Measurements from ENCODE around the gene NEDD4L. TPM values are rescaled to one million over a fixed set of nuclear protein-coding genes. Genes with fewer than 3 reads are reported as not detected.

NEDD4L gene
- total RNA-seq, 1 donor from 2014 or later, result 32.6 TPM

GRCh38 chr18:58254873-58255511 is 211.0 kb downstream of the NEDD4L start:
- TF ChIP-seq CTCF (IDR thresholded peaks at IDR 0.05), result no peak
- DNase-seq (no peak), ATAC-seq (ENCODE audit: low read depth) (no peak)
- CTCF ChIA-PET, result no interaction called here
- POLR2A ChIA-PET, result no interaction called here
- peaks cover 10% of the 10 kb centered on the region for H3K4me1 Mint-ChIP-seq
- H3K27ac Mint-ChIP-seq, result no peak overlapping the region
- intact Hi-C loops (cut with micrococcal nuclease), result no loop called here
- H3K27me3 Mint-ChIP-seq, result no peaks in the 10 kb centered on the region
- H3K4me3 Mint-ChIP-seq, result no peak overlapping the region
- peaks cover 16% of the 10 kb centered on the region for H3K36me3 Mint-ChIP-seq (ENCODE audit: low read depth)
- no peaks in the 10 kb centered on the region for H3K9me3 Mint-ChIP-seq

GRCh38 chr18:58255701-58256311 is 211.8 kb downstream of the NEDD4L start:
- H3K4me1 Mint-ChIP-seq, result peaks cover 10% of the 10 kb centered on the region
- no peak overlapping the region for H3K27ac Mint-ChIP-seq
- CTCF ChIA-PET, result no interaction called here
- intact Hi-C loops (cut with micrococcal nuclease), result no loop called here
- no peak for ATAC-seq (ENCODE audit: low read depth)
- POLR2A ChIA-PET, result no interaction called here
- DNase-seq, result no peak
- no peak for TF ChIP-seq CTCF (IDR thresholded peaks at IDR 0.05)
- no peaks in the 10 kb centered on the region for H3K9me3 Mint-ChIP-seq
- H3K36me3 Mint-ChIP-seq (ENCODE audit: low read depth), result peaks cover 16% of the 10 kb centered on the region
- H3K4me3 Mint-ChIP-seq, result no peak overlapping the region
- no peaks in the 10 kb centered on the region for H3K27me3 Mint-ChIP-seq

GRCh38 chr18:58256316-58257080 is 212.5 kb downstream of the NEDD4L start:
- POLR2A ChIA-PET, result no interaction called here
- intact Hi-C loops (cut with micrococcal nuclease), result no loop called here
- Mint-ChIP-seq H3K4me1 (peaks cover 10% of the 10 kb centered on the region), H3K36me3 (ENCODE audit: low read depth) (peaks cover 16% of the 10 kb centered on the region), H3K4me3 (no peak overlapping the region), H3K9me3 (no peaks in the 10 kb centered on the region), H3K27ac (no peak overlapping the region), H3K27me3 (no peaks in the 10 kb centered on the region)
- CTCF ChIA-PET, result no interaction called here
- no peak for TF ChIP-seq CTCF (IDR thresholded peaks at IDR 0.05)
- no peak for DNase-seq
- no peak for ATAC-seq (ENCODE audit: low read depth)

GRCh38 chr18:58257461-58257860 is 213.4 kb downstream of the NEDD4L start:
- no peaks in the 10 kb centered on the region for H3K9me3 Mint-ChIP-seq
- no peak overlapping the region for H3K27ac Mint-ChIP-seq

More at GRCh38 chr18:58257461-58257860, 213.4 kb downstream of the NEDD4L start:
- POLR2A ChIA-PET, result no interaction called here
- CTCF ChIA-PET, result no interaction called here
- no peak for TF ChIP-seq CTCF (IDR thresholded peaks at IDR 0.05)
- Mint-ChIP-seq H3K4me1 (peaks cover 10% of the 10 kb centered on the region), H3K4me3 (no peak overlapping the region), H3K36me3 (ENCODE audit: low read depth) (peaks cover 16% of the 10 kb centered on the region), H3K27me3 (no peaks in the 10 kb centered on the region)
- intact Hi-C loops (cut with micrococcal nuclease), result no loop called here
- ATAC-seq (ENCODE audit: low read depth) (no peak), DNase-seq (no peak)

Data from activated B cell treated with CpG ODN at 0.5 μM for 24 hours (primary cell).